Lung (tissue), 12 donors: Measurements from ENCODE around the gene TLE6. TPM values are rescaled to one million over a fixed set of nuclear protein-coding genes. Genes with fewer than 3 reads are reported as not detected.

Experiments
- ATAC-seq: fragments of 200-7000 bp; cut with Tn5 transposase; one replicate; pipeline ENCODE4 v1.9.1; 2020; ENCODE audit warnings: moderate number of reproducible peaks; ENCODE audit not compliant: insufficient read depth, low FRiP score
- DNase-seq, 3 donors: peaks; one replicate each; pipeline ENCODE4 v3.0.0-alpha.2; 2013 to 2017
- H3K27ac ChIP-seq, 2 donors: one replicate each; pipeline ENCODE4 v1.5.1; 2013; ENCODE audit warnings: mild to moderate bottlenecking in 2 of 2, moderate library complexity in 2 of 2, control low read depth in 1 of 2, inconsistent platforms in 1 of 2, low read depth in 1 of 2, low read length in 1 of 2
- H3K27me3 ChIP-seq, 3 donors: one replicate each; pipeline ENCODE4 v1.5.1; 2013; ENCODE audit warnings: low read length in 2 of 3; ENCODE audit not compliant: control insufficient read depth in 3 of 3, insufficient read depth in 3 of 3
- H3K36me3 ChIP-seq, 4 donors: one replicate each; pipeline ENCODE4 v1.5.1; 2013; ENCODE audit warnings: low read length in 4 of 4, mild to moderate bottlenecking in 1 of 4, moderate library complexity in 1 of 4; ENCODE audit not compliant: control insufficient read depth in 4 of 4, insufficient read depth in 4 of 4
- H3K4me1 ChIP-seq, 5 donors: one replicate each; pipeline ENCODE4 v1.5.1; 2013; ENCODE audit warnings: low read length in 5 of 5, mild to moderate bottlenecking in 2 of 5, moderate library complexity in 1 of 5; ENCODE audit not compliant: control insufficient read depth in 5 of 5, insufficient read depth in 5 of 5
- H3K4me3 ChIP-seq: one replicate; pipeline ENCODE4 v1.5.1; 2013; ENCODE audit warnings: mild to moderate bottlenecking, control low read depth, moderate library complexity
- H3K9ac ChIP-seq, 2 donors: one replicate each; pipeline ENCODE4 v1.5.1; 2013; ENCODE audit warnings: low read length in 2 of 2, control low read depth in 1 of 2; ENCODE audit not compliant: insufficient read depth in 1 of 2
- H3K9me3 ChIP-seq, 4 donors: one replicate each; pipeline ENCODE4 v1.5.1; 2013; ENCODE audit warnings: low read length in 3 of 4, mild to moderate bottlenecking in 1 of 4, moderate library complexity in 1 of 4; ENCODE audit not compliant: control insufficient read depth in 4 of 4, insufficient read depth in 3 of 4
- WGBS, 2 donors: extraction: QIAGEN DNeasy Blood & Tissue Kit; methylation state at CpG; one replicate each; pipeline ENCODE4 v1.1.7; 2013; 5-methylcytosine and 5-hydroxymethylcytosine counted together
- polyA plus RNA-seq, 2 donors: library from polyadenylated mRNA; stranded (reverse); fragments of 200-250 nt; gene quantifications; one replicate each; pipeline ENCODE4 v1.2.1, GENCODE V29; 2013
- total RNA-seq, 2 donors: library from RNA; depleted of rRNA in 1 of 2; stranded (reverse); fragments of >200 nt in 1 of 2; gene quantifications; one replicate each; pipeline ENCODE4 v1.2.1, GENCODE V29; 2014 to 2021
- TF ChIP-seq, protein P1 (sequence below): IDR thresholded peaks from 2 replicates; pipeline ENCODE4 v1.5.1; 2012; ENCODE audit warnings: mild to moderate bottlenecking; ENCODE audit errors: control extremely low read depth, extremely low read depth
- donor health status: control.
- donor health status: control.
- donor health status: Bipolar disorder and iron deficiency.
- donor health status: healthy.
- donor health status: DM: yes; HTN: yes; CAD: no.

Gene TLE6
- total and polyA plus RNA-seq, 4 donors, result 6.1 to 8.8 (median 7.2) TPM

DNA sequence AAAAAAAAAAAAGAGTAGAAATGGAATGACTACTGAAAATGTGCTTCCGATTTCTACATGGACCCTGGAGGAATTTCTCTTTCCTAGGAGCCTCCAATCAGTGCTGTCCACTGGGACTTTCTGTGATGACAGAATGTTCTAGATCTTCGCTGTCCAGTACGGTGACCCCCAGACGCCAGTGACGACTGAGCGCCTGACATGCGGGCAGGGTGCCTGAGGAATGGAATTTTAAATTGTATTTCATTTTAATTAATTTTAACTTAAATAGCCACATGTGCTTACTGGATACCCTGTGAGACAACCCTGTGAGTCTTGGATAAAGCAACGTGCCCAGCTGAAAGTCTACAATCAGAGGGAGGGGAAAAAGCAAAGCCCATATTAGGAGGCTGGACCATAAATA is 4.1 kb upstream of the TLE6 start:
- H3K4me3 ChIP-seq, result no peak overlapping the region
- H3K9me3 ChIP-seq, result no peaks in the 10 kb centered on the region
- WGBS, 2 donors, result 66 to 83% methylated on average over 8 of the region's 8 CpGs
- H3K36me3 ChIP-seq, result no peaks in the 10 kb centered on the region
- no peaks in the 10 kb centered on the region for H3K27me3 ChIP-seq
- peak; percentile 48 to 56 (median 49) for DNase-seq
- H3K4me1 ChIP-seq, result peaks cover 2 to 58% (median 14%) of the 10 kb centered on the region in 5 donors
- peak overlapping the region in 1 of 2 donors; percentile 82 for H3K27ac ChIP-seq
- TF ChIP-seq, protein P1, sequence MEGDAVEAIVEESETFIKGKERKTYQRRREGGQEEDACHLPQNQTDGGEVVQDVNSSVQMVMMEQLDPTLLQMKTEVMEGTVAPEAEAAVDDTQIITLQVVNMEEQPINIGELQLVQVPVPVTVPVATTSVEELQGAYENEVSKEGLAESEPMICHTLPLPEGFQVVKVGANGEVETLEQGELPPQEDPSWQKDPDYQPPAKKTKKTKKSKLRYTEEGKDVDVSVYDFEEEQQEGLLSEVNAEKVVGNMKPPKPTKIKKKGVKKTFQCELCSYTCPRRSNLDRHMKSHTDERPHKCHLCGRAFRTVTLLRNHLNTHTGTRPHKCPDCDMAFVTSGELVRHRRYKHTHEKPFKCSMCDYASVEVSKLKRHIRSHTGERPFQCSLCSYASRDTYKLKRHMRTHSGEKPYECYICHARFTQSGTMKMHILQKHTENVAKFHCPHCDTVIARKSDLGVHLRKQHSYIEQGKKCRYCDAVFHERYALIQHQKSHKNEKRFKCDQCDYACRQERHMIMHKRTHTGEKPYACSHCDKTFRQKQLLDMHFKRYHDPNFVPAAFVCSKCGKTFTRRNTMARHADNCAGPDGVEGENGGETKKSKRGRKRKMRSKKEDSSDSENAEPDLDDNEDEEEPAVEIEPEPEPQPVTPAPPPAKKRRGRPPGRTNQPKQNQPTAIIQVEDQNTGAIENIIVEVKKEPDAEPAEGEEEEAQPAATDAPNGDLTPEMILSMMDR, result no peak
- no peak overlapping the region for H3K9ac ChIP-seq
- no peak for ATAC-seq

DNA sequence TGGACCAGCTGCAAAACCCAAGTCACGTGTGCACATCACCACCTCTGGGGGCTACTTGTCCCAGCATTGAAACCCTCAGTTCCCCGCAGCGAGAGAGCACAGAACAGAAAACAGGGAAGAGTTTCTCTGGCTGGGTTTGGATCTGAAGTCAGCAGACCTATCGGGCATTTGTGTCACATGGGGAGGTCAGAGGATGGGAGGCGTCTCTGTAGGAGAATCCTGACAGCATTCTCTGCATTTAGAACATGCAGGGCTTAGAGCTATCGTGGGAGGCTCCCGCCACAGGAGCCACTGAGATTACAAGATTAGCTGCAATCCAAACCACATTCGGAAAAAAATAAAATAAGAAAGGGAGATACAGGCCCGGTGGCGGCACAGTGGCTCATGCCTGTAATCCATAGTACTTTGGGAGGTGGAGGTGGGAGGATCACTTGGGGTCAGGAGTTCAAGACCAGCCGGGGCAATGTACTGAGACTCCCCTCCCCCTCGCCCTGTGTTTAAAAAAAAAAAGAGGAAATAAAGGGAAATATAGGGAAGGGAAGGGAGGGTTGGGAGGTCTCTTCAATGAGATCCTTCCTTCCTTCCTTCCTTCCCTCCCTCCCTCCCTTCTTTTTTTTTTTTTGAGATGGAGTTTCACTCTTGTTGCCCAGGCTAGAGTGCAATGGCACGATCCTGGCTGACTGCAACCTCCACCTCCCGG is 2.9 kb upstream of the TLE6 start:
- no peaks in the 10 kb centered on the region for H3K27me3 ChIP-seq
- ATAC-seq, result no peak
- H3K27ac ChIP-seq, result peak overlapping the region; percentile 17 to 65
- peaks cover 0 to 52% (median 10%) of the 10 kb centered on the region in 5 donors for H3K4me1 ChIP-seq
- no peaks in the 10 kb centered on the region for H3K36me3 ChIP-seq
- no peaks in the 10 kb centered on the region for H3K9me3 ChIP-seq
- H3K4me3 ChIP-seq, result no peak overlapping the region
- H3K9ac ChIP-seq, result no peak overlapping the region
- TF ChIP-seq, protein P1, result no peak
- WGBS, 2 donors, result 15 to 33% methylated on average over 14 of the region's 14 CpGs
- DNase-seq, result peak in 2 of 3 donors; percentile 35 to 54

DNA sequence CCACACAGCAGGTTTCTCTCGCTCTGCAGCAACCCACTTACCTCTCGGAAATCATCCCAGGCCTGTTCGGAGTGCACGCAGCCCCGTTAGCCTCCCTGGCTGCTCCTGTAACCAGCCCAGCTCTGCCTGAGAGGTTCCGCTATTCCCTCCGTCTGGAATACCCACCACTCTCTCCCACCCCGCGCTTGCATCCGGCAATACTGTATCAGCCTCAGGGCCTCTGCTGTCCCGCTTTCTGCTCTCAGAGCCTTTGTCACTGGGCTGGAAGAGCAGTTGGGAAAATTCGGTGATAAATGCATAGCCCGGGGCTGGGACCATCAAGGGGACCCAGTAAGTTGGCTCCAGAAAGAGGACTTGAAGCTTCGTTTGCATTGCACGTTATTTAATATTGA is 759 bp upstream of the TLE6 start:
- peaks cover 0 to 36% (median 7%) of the 10 kb centered on the region in 5 donors for H3K4me1 ChIP-seq
- TF ChIP-seq, protein P1, result no peak
- H3K27ac ChIP-seq, result peak overlapping the region in 1 of 2 donors; percentile 44
- DNase-seq (peak in 1 of 3 donors; percentile 45), ATAC-seq (no peak)
- H3K27me3 ChIP-seq, result no peaks in the 10 kb centered on the region
- H3K9me3 ChIP-seq, result no peaks in the 10 kb centered on the region
- peak overlapping the region in 1 of 2 donors; percentile 61 for H3K9ac ChIP-seq
- no peaks in the 10 kb centered on the region for H3K36me3 ChIP-seq
- 11 to 12% methylated on average over 15 of the region's 15 CpGs for WGBS, 2 donors
- no peak overlapping the region for H3K4me3 ChIP-seq

DNA sequence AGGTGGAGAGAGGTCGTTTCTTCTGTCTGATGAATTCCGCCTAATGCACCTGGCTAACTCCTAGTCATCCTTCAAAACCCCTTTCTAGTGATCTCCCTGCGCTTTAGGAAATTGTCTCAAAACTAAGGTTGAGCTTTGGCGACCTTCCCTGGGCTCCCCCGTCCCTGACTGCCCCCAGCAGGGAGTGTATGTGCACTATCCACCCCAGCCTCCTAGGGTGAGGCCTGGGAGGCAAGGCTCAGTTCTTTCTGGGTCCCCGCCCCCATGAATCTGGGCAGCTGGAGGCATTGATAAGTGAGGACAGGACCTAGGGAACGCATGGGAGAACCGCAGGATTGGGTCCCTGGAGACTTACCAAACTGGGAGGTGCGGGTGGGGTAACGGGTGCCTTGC is 378 bp downstream of the TLE6 start:
- Histone ChIP-seq H3K27ac (peak overlapping the region in 1 of 2 donors; percentile 73), H3K9ac (no peak overlapping the region), H3K9me3 (no peaks in the 10 kb centered on the region), H3K27me3 (no peaks in the 10 kb centered on the region), H3K36me3 (no peaks in the 10 kb centered on the region), H3K4me1 (peaks cover 0 to 36% (median 11%) of the 10 kb centered on the region in 5 donors), H3K4me3 (no peak overlapping the region)
- TF ChIP-seq, protein P1, result no peak
- ATAC-seq, result no peak
- WGBS, 2 donors, result 49 to 67% methylated on average over 10 of the region's 10 CpGs
- no peak for DNase-seq
